DND-41 (cell line): ENCODE results near the gene FAM184B.

Experiments used
- CTCF ChIP-seq: IDR thresholded peaks from 2 replicates; pipeline ENCODE4 v1.5.1; 2012; ENCODE audit warnings: borderline replicate concordance, low read length, moderate library complexity, mild to moderate bottlenecking; ENCODE audit not compliant: poor library complexity, severe bottlenecking; ENCODE audit errors: extremely low read depth
- EZH2 ChIP-seq: IDR thresholded peaks from 3 replicates; pipeline ENCODE4 v1.6.1; 2012; ENCODE audit warnings: borderline replicate concordance, low read depth, mild to moderate bottlenecking, moderate library complexity, low read length, inconsistent platforms; ENCODE audit not compliant: severe bottlenecking

DNA sequence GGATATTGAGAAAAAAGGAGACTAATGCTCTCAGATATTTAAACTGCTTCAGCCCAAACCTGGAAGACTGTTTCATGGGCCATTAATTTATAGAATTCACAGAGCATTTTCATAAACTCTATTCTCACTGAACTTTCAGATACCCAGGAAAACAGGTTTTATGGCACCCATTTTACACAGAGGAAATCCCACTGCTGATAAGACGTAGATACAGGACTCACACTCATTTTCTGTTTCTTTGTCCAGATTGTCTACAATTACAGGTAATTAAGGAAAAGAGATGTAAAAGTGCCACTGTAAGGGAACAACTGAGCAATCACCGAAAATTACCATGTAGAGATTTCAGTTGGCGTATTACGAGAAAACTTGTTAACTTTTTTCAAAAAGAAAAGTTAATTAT, 83.3 kb downstream of the FAM184B start:
- TF ChIP-seq CTCF (no peak), EZH2 (no peak)
